K562 (cell line): ENCODE results near the gene FOSL2. TPM values are rescaled to one million over a fixed set of nuclear protein-coding genes. Genes with fewer than 3 reads are reported as not detected.

Experiments
- CBFA2T2 ChIP-seq: fragments of 450-650 bp; conservative IDR thresholded peaks from 2 replicates; pipeline ENCODE4 v1.6.1; 2017; ENCODE audit warnings: mild to moderate bottlenecking
- ILK ChIP-seq: fragments of 450-650 bp; IDR thresholded peaks from 2 replicates; pipeline ENCODE4 v1.6.1; 2016; ENCODE audit warnings: missing genetic modification characterization, low read depth, mild to moderate bottlenecking, missing compliant biosample characterization, moderate library complexity, borderline replicate concordance
- NCOA1 ChIP-seq: fragments of 450-650 bp; IDR thresholded peaks from 2 replicates; pipeline ENCODE4 v1.6.1; 2016; ENCODE audit warnings: low read depth
- PCBP1 ChIP-seq: fragments of 200-400 bp; formaldehyde crosslinking; IDR thresholded peaks from 2 replicates; pipeline ENCODE4 v1.6.1; 2018; ENCODE audit warnings: mild to moderate bottlenecking, low read depth, low read length; ENCODE audit not compliant: poor library complexity, severe bottlenecking
- POLR2H ChIP-seq: IDR thresholded peaks from 2 replicates; pipeline ENCODE4 v1.6.1; 2016; ENCODE audit warnings: missing genetic modification characterization, low read depth, mild to moderate bottlenecking, control low read depth, missing compliant biosample characterization, moderate library complexity
- PTBP1 ChIP-seq: fragments of 200-400 bp; formaldehyde crosslinking; IDR thresholded peaks from 2 replicates; pipeline ENCODE4 v1.6.1; 2017; ENCODE audit warnings: low read depth, low read length
- RUNX1 ChIP-seq: sonication (generic); IDR thresholded peaks from 2 replicates; pipeline ENCODE4 v1.6.1; 2016; ENCODE audit warnings: antibody characterized with exemption, low read depth
- SPI1 ChIP-seq: IDR thresholded peaks from 2 replicates; pipeline ENCODE4 v1.6.1; 2011; ENCODE audit warnings: low read depth, low read length, control low read depth, borderline replicate concordance
- ZNF212 ChIP-seq: fragments of 450-650 bp; formaldehyde crosslinking; IDR thresholded peaks from 2 replicates; pipeline ENCODE4 v1.4.0; 2020; ENCODE audit warnings: mild to moderate bottlenecking
- polyA plus RNA-seq, 8 experiments: library from polyadenylated mRNA; depleted of rRNA in 4 of 8; stranded (reverse) in 5 of 8; unstranded in 3 of 8; fragments of >200 nt; fragmentation: Nextera tagmentation in 2 of 8; fragmentation: Illumina TruSeq in 1 of 8; extraction: Ambion mirVana in 2 of 8; extraction: Trizol in 1 of 8; gene quantifications; 2 replicates each; pipeline versions ENCODE4 v1.2.1 to v1.2.3, GENCODE V29; 2011 to 2014; ENCODE audit warnings: inconsistent platforms in 1 of 8, missing spikeins in 1 of 8
- total RNA-seq, 7 experiments: library from RNA; depleted of rRNA in 6 of 7; stranded (reverse); fragments of >200 nt in 6 of 7; fragmentation: Illumina TruSeq in 2 of 7; extraction: Trizol in 2 of 7; gene quantifications; 2 replicates each; pipeline versions ENCODE4 v1.2.1 to v1.2.3, GENCODE V29; 2011 to 2021; ENCODE audit warnings: low replicate concordance in 1 of 7
- TF ChIP-seq, protein P1 (sequence below): fragments of 450-650 bp; IDR thresholded peaks from 2 replicates; pipeline ENCODE4 v1.6.1; 2016; ENCODE audit warnings: mild to moderate bottlenecking, moderate library complexity
- TF ChIP-seq, protein P2 (sequence below): fragments of 450-650 bp; IDR thresholded peaks from 2 replicates; pipeline ENCODE4 v1.6.1; 2018; ENCODE audit warnings: mild to moderate bottlenecking, low read depth; ENCODE audit not compliant: partially characterized antibody
- TF ChIP-seq, protein P3 (sequence below): fragments of 450-650 bp; IDR thresholded peaks from one replicate; pipeline ENCODE4 v1.6.1; 2018; ENCODE audit warnings: mild to moderate bottlenecking, moderate library complexity; ENCODE audit not compliant: partially characterized antibody

The FOSL2 gene
- total and polyA plus RNA-seq, 9 of the 15 experiments (the other 6 are each of a cell fraction or from before 2014, with no cell fraction given), result 0.04 to 2.9 (median 0.80) TPM

DNA sequence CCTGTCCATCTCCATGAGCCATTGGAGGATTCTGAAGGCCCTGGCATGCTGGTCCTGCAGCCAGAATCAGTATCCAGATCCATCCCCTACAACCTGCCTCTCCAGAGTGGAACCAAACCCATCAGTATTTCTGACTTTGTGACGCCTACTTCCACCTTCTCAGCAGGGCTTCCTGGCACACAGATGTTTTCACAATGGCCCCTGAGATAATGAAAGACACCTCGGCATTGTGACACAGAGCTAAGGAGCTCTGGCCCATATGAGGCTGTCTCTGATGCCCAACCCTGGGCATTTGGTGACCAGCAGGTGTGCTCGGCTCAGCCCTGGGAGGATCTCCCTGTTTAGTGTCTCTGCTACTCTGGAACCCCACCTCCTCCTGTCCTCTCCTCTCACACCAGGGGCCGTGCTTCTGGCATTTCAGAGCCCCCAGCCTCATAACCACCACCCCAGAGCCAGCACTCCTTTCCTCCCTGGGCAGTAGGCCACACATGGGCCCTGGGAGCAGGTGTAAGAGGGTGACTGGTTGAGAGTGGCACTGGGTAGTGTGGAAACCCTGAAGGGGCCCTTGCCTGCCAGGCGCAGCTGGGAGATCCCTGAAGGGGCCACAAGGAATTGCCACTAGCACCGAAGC, 38.2 kb downstream of the FOSL2 start (continued):
- TF ChIP-seq, protein P1, sequence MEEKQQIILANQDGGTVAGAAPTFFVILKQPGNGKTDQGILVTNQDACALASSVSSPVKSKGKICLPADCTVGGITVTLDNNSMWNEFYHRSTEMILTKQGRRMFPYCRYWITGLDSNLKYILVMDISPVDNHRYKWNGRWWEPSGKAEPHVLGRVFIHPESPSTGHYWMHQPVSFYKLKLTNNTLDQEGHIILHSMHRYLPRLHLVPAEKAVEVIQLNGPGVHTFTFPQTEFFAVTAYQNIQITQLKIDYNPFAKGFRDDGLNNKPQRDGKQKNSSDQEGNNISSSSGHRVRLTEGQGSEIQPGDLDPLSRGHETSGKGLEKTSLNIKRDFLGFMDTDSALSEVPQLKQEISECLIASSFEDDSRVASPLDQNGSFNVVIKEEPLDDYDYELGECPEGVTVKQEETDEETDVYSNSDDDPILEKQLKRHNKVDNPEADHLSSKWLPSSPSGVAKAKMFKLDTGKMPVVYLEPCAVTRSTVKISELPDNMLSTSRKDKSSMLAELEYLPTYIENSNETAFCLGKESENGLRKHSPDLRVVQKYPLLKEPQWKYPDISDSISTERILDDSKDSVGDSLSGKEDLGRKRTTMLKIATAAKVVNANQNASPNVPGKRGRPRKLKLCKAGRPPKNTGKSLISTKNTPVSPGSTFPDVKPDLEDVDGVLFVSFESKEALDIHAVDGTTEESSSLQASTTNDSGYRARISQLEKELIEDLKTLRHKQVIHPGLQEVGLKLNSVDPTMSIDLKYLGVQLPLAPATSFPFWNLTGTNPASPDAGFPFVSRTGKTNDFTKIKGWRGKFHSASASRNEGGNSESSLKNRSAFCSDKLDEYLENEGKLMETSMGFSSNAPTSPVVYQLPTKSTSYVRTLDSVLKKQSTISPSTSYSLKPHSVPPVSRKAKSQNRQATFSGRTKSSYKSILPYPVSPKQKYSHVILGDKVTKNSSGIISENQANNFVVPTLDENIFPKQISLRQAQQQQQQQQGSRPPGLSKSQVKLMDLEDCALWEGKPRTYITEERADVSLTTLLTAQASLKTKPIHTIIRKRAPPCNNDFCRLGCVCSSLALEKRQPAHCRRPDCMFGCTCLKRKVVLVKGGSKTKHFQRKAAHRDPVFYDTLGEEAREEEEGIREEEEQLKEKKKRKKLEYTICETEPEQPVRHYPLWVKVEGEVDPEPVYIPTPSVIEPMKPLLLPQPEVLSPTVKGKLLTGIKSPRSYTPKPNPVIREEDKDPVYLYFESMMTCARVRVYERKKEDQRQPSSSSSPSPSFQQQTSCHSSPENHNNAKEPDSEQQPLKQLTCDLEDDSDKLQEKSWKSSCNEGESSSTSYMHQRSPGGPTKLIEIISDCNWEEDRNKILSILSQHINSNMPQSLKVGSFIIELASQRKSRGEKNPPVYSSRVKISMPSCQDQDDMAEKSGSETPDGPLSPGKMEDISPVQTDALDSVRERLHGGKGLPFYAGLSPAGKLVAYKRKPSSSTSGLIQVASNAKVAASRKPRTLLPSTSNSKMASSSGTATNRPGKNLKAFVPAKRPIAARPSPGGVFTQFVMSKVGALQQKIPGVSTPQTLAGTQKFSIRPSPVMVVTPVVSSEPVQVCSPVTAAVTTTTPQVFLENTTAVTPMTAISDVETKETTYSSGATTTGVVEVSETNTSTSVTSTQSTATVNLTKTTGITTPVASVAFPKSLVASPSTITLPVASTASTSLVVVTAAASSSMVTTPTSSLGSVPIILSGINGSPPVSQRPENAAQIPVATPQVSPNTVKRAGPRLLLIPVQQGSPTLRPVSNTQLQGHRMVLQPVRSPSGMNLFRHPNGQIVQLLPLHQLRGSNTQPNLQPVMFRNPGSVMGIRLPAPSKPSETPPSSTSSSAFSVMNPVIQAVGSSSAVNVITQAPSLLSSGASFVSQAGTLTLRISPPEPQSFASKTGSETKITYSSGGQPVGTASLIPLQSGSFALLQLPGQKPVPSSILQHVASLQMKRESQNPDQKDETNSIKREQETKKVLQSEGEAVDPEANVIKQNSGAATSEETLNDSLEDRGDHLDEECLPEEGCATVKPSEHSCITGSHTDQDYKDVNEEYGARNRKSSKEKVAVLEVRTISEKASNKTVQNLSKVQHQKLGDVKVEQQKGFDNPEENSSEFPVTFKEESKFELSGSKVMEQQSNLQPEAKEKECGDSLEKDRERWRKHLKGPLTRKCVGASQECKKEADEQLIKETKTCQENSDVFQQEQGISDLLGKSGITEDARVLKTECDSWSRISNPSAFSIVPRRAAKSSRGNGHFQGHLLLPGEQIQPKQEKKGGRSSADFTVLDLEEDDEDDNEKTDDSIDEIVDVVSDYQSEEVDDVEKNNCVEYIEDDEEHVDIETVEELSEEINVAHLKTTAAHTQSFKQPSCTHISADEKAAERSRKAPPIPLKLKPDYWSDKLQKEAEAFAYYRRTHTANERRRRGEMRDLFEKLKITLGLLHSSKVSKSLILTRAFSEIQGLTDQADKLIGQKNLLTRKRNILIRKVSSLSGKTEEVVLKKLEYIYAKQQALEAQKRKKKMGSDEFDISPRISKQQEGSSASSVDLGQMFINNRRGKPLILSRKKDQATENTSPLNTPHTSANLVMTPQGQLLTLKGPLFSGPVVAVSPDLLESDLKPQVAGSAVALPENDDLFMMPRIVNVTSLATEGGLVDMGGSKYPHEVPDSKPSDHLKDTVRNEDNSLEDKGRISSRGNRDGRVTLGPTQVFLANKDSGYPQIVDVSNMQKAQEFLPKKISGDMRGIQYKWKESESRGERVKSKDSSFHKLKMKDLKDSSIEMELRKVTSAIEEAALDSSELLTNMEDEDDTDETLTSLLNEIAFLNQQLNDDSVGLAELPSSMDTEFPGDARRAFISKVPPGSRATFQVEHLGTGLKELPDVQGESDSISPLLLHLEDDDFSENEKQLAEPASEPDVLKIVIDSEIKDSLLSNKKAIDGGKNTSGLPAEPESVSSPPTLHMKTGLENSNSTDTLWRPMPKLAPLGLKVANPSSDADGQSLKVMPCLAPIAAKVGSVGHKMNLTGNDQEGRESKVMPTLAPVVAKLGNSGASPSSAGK, result no peak
- TF ChIP-seq, protein P2, sequence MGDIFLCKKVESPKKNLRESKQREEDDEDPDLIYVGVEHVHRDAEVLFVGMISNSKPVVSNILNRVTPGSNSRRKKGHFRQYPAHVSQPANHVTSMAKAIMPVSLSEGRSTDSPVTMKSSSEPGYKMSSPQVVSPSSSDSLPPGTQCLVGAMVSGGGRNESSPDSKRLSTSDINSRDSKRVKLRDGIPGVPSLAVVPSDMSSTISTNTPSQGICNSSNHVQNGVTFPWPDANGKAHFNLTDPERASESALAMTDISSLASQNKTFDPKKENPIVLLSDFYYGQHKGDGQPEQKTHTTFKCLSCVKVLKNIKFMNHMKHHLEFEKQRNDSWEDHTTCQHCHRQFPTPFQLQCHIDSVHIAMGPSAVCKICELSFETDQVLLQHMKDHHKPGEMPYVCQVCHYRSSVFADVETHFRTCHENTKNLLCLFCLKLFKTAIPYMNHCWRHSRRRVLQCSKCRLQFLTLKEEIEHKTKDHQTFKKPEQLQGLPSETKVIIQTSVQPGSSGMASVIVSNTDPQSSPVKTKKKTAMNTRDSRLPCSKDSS, result no peak
- TF ChIP-seq RUNX1 (no peak), ZNF212 (CRISPR knock-in tag) (no peak), POLR2H (no peak), ILK (tag) (no peak), PCBP1 (no peak), PTBP1 (no peak), NCOA1 (no peak), SPI1 (no peak), CBFA2T2 (no peak)
- TF ChIP-seq, protein P3, sequence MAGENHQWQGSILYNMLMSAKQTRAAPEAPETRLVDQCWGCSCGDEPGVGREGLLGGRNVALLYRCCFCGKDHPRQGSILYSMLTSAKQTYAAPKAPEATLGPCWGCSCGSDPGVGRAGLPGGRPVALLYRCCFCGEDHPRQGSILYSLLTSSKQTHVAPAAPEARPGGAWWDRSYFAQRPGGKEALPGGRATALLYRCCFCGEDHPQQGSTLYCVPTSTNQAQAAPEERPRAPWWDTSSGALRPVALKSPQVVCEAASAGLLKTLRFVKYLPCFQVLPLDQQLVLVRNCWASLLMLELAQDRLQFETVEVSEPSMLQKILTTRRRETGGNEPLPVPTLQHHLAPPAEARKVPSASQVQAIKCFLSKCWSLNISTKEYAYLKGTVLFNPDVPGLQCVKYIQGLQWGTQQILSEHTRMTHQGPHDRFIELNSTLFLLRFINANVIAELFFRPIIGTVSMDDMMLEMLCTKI, result no peak
